ENCODE measurements around the gene PTPRN2. TPM values are rescaled to one million over a fixed set of nuclear protein-coding genes. Genes with fewer than 3 reads are reported as not detected.

PTPRN2 gene
- total and polyA plus RNA-seq, 2 of the 8 experiments (the other 6 are each of a cell fraction or from before 2014, with no cell fraction given) = 2.6 to 4.5 TPM

- no peaks in the 10 kb centered on the region for H3K4me1 ChIP-seq (replicated peaks in 1 of 4; ENCODE audit: control insufficient read depth in 3 of 4, insufficient read depth in 4 of 4, low read length in 3 of 4)
- no peak overlapping the region for H2BK120ac ChIP-seq (replicated peaks; ENCODE audit: low read depth, low read length)
- no peak overlapping the region for H3K23ac ChIP-seq (ENCODE audit: insufficient read length)
- 0 out of 4 replicates have a peak, but pooled peaks cover 0 to 3% of the 10 kb centered on the region in 2 experiments for H3K79me2 ChIP-seq (ENCODE audit: control insufficient read depth in 1 of 2, insufficient read depth in 2 of 2, low read length in 2 of 2)
- no peak overlapping the region for H2BK15ac ChIP-seq (ENCODE audit: low read length)
- no peak overlapping the region for H3K18ac ChIP-seq (ENCODE audit: extremely low read depth, low read length)
- H2BK12ac ChIP-seq (ENCODE audit: low read depth, low read length) = no peak overlapping the region
- FAIRE-seq = no peak
- H3K4me3 ChIP-seq (ENCODE audit: extremely low read depth in 1 of 4, insufficient read depth in 2 of 4, low read depth in 3 of 4, low read length in 4 of 4) = no peak overlapping the region
- CTCF ChIA-PET (ENCODE audit: partially characterized antibody) = no interaction called here
- H2BK20ac ChIP-seq (ENCODE audit: low read length) = no peak overlapping the region
- H3K27me3 ChIP-seq (replicated peaks in 1 of 4; ENCODE audit: control insufficient read depth in 3 of 4, extremely low read depth in 1 of 4, insufficient read depth in 3 of 4, low read length in 3 of 4) = no peaks in the 10 kb centered on the region; a peak in 1 of 7 replicates
- TF ChIP-seq FOSL1 (IDR thresholded peaks at IDR 0.05; ENCODE audit: insufficient read depth, low read depth, low read length) = no peak
- TF ChIP-seq SIRT6 (IDR thresholded peaks at IDR 0.05; ENCODE audit: low read length) = no peak
- TF ChIP-seq SP4 (IDR thresholded peaks at IDR 0.05; ENCODE audit: low read length) = no peak
- TF ChIP-seq CBX8 (IDR thresholded peaks at IDR 0.05; ENCODE audit: borderline replicate concordance, low read depth, low read length) = no peak
- no peak for TF ChIP-seq BRCA1 (IDR thresholded peaks at IDR 0.05; ENCODE audit: low read depth, low read length)
- no peak for TF ChIP-seq PHF8 (conservative IDR thresholded peaks at IDR 0.05; ENCODE audit: low read depth, low read length)
- no peak for TF ChIP-seq EP300 (IDR thresholded peaks at IDR 0.05; ENCODE audit: borderline replicate concordance in 1 of 2, low read depth in 2 of 2, low read length in 2 of 2)
- no peak for TF ChIP-seq SUZ12 (IDR thresholded peaks at IDR 0.05; ENCODE audit: low read length)
- TF ChIP-seq MAFK (IDR thresholded peaks at IDR 0.05; ENCODE audit: low read depth, low read length) = no peak
- no peak overlapping the region for H3K4ac ChIP-seq (replicated peaks; ENCODE audit: insufficient read length, low read depth, low read length)
- H3K4me2 ChIP-seq (ENCODE audit: insufficient read depth in 1 of 2, low read depth in 2 of 2, low read length in 2 of 2) = no peak overlapping the region
- peaks cover 13% of the 10 kb centered on the region for H3K23me2 ChIP-seq (ENCODE audit: low read depth, low read length)
- H3K79me1 ChIP-seq (ENCODE audit: low read depth, low read length) = peaks cover 2% of the 10 kb centered on the region; the same call in 1 of the 2 replicates
- no peak overlapping the region for H4K91ac ChIP-seq (replicated peaks; ENCODE audit: insufficient read length, low read length)
- H3K14ac ChIP-seq (ENCODE audit: insufficient read length) = no peak overlapping the region
- 97% methylated on average over 8 of the region's 9 CpGs; no CpG with 5 or more reads in 1 of the 2 experiments for WGBS, 2 experiments (ENCODE audit: extremely low coverage in 1 of 2, insufficient coverage in 1 of 2, insufficient read length in 1 of 2, insufficient replicate concordance in 2 of 2, low coverage in 1 of 2, low lambda C conversion rate in 2 of 2, missing lambda C conversion rate in 1 of 2)
- H4K20me1 ChIP-seq (replicated peaks in 1 of 2; ENCODE audit: control insufficient read depth in 1 of 2, insufficient read depth in 2 of 2, low read length in 2 of 2) = peaks cover 0 to 11% of the 10 kb centered on the region in 2 experiments
- no peak overlapping the region for H2AFZ ChIP-seq (ENCODE audit: low read length)
- no peak overlapping the region for H3K56ac ChIP-seq (replicated peaks; ENCODE audit: insufficient read length, low read depth, low read length)
- H3K36me3 ChIP-seq (ENCODE audit: control insufficient read depth in 2 of 4, insufficient read depth in 4 of 4, low read length in 3 of 4) = no peaks in the 10 kb centered on the region; a peak in 1 of 8 replicates
- no peak overlapping the region for H2AK5ac ChIP-seq (ENCODE audit: low read depth, low read length)
- H3K27ac ChIP-seq (ENCODE audit: low read depth, low read length) = no peak overlapping the region
- H2BK5ac ChIP-seq (ENCODE audit: low read depth, low read length) = no peak overlapping the region
- no peak overlapping the region for H4K5ac ChIP-seq (ENCODE audit: insufficient read length, low read depth, low read length)
- H3K9ac ChIP-seq (replicated peaks in 1 of 4; ENCODE audit: extremely low read depth in 1 of 4, low read depth in 3 of 4, low read length in 3 of 4) = no peak overlapping the region
- DNase-seq (ENCODE audit: low read depth in 1 of 2, low spot score in 2 of 2) = no peak
- H3K9me3 ChIP-seq (ENCODE audit: insufficient read depth in 2 of 2, low read depth in 1 of 2, low read length in 1 of 2) = peaks cover 4 to 10% of the 10 kb centered on the region in 2 experiments; a peak in 2 of 4 replicates
- POLR2A ChIA-PET (ENCODE audit: partially characterized antibody) = no interaction called here
- H4K8ac ChIP-seq (ENCODE audit: extremely low read depth, insufficient read depth, low read length) = no peak overlapping the region
Observed at GRCh38 chr7:157558516-157558874, 1029.1 kb downstream of the PTPRN2 start.

Measured in H1 (cell line).